ENCODE data around the gene CD53. TPM values are rescaled to one million over a fixed set of nuclear protein-coding genes. Genes with fewer than 3 reads are reported as not detected.

The CD53 gene
- total and polyA plus RNA-seq, 9 of the 15 experiments (the other 6 are each of a cell fraction or from before 2014, with no cell fraction given), result 63.5 to 220 (median 131) TPM

DNA sequence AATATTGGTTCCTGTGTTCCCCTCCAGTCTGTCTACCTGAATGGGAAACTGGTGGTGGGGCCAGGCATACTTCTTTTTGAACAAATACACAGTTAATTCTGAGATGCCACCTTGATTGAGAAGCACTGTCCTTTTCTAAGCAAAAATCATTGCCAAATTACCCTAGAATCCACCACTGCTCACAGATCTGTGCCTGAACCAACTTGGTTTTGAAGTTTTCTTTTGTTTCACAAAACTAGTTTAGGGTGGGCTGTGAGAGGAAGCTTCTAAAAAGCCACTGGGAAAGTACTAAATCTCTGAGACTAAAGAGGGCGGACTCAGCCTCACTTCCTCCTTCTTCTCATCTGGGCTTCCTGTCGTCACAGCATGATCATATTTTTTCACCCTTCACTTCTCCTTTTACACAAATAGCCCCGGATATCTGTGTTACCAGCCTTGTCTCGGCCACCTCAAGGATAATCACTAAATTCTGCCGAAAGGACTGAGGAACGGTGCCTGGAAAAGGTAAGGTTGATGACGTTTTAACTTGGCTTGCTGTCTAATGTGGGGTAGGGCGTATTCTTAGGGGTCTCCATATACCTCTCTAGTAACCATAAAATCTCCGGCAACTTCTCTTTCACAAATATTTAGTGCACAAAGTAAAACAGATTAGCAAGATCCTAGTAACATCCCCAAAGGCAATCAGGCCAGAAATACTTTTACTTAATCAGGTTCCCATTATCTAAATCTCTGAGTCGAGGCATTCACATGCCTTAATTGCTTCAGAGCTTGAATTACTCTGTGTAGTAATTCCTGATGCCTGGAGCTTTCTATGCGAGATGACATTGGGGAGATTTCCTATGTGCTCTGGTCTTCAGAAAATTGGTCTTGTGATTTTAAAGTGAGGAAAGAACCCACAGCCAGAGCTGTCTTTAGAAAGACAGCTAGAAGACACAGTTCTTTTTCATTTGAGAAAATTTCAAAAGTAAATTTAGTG lies at the start of gene CD53 (continued):
- TF ChIP-seq YY1 (IDR thresholded peaks at IDR 0.05; ENCODE audit: borderline replicate concordance in 1 of 3, control insufficient read depth in 1 of 3, extremely low read depth in 1 of 3, insufficient read depth in 3 of 3, insufficient read length in 1 of 3, insufficient replicate concordance in 2 of 3, low read depth in 1 of 3, low read length in 2 of 3) (peak in 1 of 3 experiments; percentile 53), MAZ (CRISPR knock-in tag; conservative IDR thresholded peaks at IDR 0.05 in 1 of 2, IDR thresholded peaks at IDR 0.05 in 1 of 2) (peak in 1 of 2 experiments; percentile 29; a peak in 1 of 4 replicates), ETV6 (IDR thresholded peaks at IDR 0.05; ENCODE audit: borderline replicate concordance in 1 of 2, low read depth in 2 of 2, low read length in 1 of 2) (peak in 1 of 2 experiments; percentile 45; a peak in 2 of 4 replicates), ETV6 (CRISPR knock-in tag; IDR thresholded peaks at IDR 0.05; ENCODE audit: borderline replicate concordance) (no peak), NRF1 (conservative IDR thresholded peaks at IDR 0.05 in 1 of 2, IDR thresholded peaks at IDR 0.05 in 1 of 2) (no peak), TCF3 (CRISPR knock-in tag; IDR thresholded peaks at IDR 0.05) (peak; percentile 37), MBD2 (IDR thresholded peaks at IDR 0.05; ENCODE audit: borderline replicate concordance, low read depth) (0 out of 2 replicates have a peak, but pooled peaks have one; percentile 23), MCM7 (IDR thresholded peaks at IDR 0.05) (no peak), SIRT6 (IDR thresholded peaks at IDR 0.05; ENCODE audit: low read depth, low read length) (no peak), XRCC5 (IDR thresholded peaks at IDR 0.05; ENCODE audit: low read depth, low read length) (no peak), POLR2AphosphoS2 (IDR thresholded peaks at IDR 0.05; ENCODE audit: low read length) (no peak), NBN (IDR thresholded peaks at IDR 0.05; ENCODE audit: low read depth) (no peak), POLR2AphosphoS5 (IDR thresholded peaks at IDR 0.05; ENCODE audit: control insufficient read depth, insufficient read depth, low read depth, low read length) (no peak), PML (IDR thresholded peaks at IDR 0.05; ENCODE audit: low read length) (peak; percentile 41; the same call in 1 of the 2 replicates), CXXC5 (CRISPR knock-in tag; IDR thresholded peaks at IDR 0.05) (no peak), ZNF431 (CRISPR knock-in tag; IDR thresholded peaks at IDR 0.05) (no peak)
- TF ChIP-seq, protein P1, sequence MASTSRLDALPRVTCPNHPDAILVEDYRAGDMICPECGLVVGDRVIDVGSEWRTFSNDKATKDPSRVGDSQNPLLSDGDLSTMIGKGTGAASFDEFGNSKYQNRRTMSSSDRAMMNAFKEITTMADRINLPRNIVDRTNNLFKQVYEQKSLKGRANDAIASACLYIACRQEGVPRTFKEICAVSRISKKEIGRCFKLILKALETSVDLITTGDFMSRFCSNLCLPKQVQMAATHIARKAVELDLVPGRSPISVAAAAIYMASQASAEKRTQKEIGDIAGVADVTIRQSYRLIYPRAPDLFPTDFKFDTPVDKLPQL (IDR thresholded peaks at IDR 0.05; ENCODE audit: extremely low read depth, insufficient read length), result no peak
- TF ChIP-seq, protein P2, sequence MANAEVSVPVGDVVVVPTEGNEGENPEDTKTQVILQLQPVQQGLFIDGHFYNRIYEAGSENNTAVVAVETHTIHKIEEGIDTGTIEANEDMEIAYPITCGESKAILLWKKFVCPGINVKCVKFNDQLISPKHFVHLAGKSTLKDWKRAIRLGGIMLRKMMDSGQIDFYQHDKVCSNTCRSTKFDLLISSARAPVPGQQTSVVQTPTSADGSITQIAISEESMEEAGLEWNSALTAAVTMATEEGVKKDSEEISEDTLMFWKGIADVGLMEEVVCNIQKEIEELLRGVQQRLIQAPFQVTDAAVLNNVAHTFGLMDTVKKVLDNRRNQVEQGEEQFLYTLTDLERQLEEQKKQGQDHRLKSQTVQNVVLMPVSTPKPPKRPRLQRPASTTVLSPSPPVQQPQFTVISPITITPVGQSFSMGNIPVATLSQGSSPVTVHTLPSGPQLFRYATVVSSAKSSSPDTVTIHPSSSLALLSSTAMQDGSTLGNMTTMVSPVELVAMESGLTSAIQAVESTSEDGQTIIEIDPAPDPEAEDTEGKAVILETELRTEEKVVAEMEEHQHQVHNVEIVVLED (CRISPR knock-in tag; IDR thresholded peaks at IDR 0.05), result no peak
- TF ChIP-seq, protein P3, sequence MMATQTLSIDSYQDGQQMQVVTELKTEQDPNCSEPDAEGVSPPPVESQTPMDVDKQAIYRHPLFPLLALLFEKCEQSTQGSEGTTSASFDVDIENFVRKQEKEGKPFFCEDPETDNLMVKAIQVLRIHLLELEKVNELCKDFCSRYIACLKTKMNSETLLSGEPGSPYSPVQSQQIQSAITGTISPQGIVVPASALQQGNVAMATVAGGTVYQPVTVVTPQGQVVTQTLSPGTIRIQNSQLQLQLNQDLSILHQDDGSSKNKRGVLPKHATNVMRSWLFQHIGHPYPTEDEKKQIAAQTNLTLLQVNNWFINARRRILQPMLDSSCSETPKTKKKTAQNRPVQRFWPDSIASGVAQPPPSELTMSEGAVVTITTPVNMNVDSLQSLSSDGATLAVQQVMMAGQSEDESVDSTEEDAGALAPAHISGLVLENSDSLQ (IDR thresholded peaks at IDR 0.05), result peak; percentile 49; the same call in 1 of the 2 replicates
- TF ChIP-seq, protein P4, sequence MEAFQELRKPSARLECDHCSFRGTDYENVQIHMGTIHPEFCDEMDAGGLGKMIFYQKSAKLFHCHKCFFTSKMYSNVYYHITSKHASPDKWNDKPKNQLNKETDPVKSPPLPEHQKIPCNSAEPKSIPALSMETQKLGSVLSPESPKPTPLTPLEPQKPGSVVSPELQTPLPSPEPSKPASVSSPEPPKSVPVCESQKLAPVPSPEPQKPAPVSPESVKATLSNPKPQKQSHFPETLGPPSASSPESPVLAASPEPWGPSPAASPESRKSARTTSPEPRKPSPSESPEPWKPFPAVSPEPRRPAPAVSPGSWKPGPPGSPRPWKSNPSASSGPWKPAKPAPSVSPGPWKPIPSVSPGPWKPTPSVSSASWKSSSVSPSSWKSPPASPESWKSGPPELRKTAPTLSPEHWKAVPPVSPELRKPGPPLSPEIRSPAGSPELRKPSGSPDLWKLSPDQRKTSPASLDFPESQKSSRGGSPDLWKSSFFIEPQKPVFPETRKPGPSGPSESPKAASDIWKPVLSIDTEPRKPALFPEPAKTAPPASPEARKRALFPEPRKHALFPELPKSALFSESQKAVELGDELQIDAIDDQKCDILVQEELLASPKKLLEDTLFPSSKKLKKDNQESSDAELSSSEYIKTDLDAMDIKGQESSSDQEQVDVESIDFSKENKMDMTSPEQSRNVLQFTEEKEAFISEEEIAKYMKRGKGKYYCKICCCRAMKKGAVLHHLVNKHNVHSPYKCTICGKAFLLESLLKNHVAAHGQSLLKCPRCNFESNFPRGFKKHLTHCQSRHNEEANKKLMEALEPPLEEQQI (IDR thresholded peaks at IDR 0.05), result 0 out of 2 replicates have a peak, but pooled peaks have one; percentile 30

All from K562 (cell line).